GM21526 (cell line): ENCODE data around the gene FAM89B.

Experiments used
- ATAC-seq: cut with Tn5 transposase; IDR thresholded peaks from one replicate; pipeline ENCODE4 v1.9.1; 2021; ENCODE audit warnings: moderate library complexity; ENCODE audit not compliant: unreplicated experiment, low FRiP score

The FAM89B gene

DNA sequence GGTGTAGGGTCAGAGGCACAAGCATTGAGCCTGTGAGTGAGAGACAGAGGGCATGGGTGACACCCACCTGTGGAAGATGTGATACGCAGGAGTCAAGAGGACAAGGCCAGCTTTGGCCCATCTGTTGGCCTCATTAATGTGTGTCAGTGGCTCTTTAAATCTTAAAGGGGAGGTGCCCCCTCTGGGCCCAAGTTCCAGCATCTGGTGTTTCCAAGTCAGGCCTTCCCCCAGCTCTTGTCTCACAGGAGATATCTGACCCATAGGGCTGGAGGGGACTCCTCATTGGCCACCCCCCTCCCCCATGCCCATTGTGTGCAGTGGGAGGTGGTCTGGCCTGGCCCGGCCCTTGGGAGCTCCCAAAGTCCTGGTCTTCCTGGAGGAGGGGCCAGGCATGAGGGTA lies 14.3 kb downstream of the FAM89B start:
- no peak for ATAC-seq

DNA sequence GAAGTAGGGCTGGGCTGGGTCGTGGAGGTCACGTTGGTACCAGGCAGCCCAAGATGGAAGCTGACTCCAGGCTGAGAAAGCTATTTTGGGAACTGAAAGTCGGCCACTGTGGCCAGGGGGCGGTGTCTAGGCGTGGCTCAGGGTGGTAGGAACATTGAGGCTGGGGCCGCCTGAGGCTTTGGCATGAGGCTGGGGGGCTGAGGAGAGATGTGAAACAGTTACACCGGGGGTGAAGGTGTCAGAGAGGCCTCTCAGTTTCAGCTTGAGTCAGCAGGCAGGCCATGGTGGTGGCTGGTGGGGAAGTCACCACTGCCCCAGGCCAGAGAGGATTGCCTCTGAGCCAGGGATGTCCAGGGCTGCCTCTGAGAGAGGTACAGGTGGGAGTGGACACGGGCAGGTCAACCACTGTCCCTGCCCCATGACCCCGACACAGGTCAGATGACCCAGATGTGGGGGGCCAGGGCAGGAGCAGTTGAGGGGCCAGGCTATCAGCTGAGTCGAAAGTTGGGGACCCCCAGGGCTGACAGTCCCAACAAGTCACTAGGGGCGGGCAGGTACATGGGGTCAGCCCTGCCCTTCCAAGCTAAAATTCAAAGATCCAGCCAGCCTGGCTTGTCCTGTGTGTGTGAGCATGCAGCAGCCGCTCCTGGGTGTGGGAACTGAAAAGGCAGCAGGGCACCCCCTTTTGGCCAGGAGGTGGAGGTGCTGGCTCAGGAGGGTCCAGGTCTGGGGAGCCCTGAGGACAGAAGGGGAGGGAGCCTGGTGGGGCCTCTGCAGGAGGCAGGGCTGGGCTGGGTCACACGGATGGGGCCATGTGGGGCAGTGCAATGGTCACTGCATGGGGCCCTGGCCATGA lies 16.1 kb downstream of the FAM89B start:
- ATAC-seq = peak; percentile 68

DNA sequence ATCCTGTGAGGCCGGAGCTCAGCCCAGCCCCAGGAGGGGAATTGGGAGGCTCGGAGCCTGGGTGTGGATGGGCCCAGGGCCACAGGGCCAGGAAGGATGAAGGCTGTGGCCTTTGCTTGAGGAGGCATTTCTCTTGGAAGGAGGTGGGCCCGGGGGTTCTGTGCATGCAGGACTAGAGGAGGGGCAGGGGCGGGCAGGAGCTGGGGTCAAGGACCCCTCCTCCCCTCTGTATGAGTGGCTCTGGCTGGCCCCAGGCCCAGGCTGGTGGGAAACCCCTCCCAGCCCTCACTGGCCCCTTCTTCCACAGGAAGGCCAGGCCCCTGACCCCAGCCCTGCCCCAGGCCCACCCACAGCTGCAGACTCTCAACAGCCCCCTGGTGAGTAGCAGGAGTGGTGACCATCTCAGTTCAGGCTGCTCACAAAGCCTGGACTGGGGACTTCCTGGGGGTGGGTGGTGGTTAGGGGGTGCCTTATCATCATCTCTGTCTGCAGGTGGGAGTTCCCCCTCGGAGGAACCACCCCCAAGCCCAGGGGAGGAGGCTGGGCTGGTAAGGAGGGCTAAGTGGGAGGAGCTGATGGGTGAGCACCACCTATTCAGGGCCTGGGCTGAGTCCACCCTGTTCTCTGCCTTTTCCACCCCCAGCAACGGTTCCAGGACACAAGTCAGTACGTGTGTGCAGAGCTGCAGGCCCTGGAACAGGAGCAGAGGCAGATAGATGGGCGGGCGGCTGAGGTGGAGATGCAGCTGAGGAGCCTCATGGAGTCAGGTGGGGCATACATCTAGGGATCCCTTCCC lies 17.3 kb downstream of the FAM89B start:
- no peak for ATAC-seq

DNA sequence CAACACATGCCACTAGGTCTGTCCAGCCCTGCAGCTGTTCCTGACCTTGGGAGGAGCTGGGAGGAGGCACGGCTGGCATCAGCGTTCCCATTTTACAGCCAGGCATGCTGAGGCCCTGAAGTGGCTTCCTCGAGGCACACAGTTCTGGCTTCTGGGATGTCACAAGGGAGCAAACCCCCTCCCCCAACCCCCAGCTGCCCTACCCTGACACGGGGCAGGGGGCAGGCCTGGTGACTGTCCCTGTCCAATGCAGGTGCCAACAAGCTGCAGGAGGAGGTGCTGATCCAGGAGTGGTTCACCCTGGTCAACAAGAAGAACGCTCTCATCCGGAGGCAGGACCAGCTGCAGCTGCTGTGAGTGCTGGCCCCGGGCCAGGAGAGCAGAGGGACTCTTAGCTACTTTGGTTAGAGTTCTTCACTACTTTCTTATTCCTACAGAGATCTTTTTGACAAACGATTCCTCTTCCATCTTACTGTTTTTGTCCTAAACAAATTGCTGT lies 18.0 kb downstream of the FAM89B start:
- no peak for ATAC-seq

DNA sequence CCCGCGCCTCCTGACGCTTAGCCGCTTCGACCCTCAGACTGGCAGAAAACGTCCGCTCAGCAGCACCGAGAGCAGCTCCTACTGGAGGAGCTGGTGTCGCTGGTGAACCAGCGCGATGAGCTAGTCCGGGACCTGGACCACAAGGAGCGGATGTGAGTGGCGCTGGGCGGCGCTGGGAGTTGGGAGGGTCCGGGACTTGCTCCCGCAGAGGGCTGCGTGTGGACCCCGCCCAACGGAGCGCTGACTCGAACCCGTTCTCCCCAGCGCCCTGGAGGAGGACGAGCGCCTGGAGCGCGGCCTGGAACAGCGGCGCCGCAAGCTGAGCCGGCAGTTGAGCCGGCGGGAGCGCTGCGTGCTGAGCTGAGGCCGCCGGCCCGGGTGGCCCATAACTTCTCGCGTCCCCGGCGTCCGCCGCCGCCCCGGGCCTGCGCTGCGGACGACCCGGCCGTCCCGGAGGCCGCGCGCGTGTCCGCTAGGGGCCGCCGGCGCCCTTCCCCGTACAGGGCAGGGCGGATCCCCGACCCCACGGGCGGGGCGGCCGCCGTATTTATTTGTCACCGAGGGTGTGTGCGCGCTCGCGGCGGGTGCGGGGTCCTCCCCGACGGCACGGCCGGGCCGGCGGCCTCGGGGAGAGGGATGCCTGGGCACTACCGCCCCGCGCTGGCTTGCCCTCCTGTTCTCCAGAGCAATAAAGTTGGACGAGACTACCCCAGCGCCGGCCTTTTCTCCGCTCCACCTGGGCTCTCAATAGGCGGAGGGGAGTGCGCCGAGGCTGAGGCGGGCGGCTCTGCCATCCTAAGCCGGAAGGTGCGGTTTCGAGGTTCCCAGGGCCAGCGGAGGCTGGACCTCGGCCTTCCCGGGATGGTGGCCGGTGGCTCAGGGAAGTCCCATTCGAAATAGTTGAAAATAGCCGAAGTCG lies 19.9 kb downstream of the FAM89B start:
- no peak for ATAC-seq

DNA sequence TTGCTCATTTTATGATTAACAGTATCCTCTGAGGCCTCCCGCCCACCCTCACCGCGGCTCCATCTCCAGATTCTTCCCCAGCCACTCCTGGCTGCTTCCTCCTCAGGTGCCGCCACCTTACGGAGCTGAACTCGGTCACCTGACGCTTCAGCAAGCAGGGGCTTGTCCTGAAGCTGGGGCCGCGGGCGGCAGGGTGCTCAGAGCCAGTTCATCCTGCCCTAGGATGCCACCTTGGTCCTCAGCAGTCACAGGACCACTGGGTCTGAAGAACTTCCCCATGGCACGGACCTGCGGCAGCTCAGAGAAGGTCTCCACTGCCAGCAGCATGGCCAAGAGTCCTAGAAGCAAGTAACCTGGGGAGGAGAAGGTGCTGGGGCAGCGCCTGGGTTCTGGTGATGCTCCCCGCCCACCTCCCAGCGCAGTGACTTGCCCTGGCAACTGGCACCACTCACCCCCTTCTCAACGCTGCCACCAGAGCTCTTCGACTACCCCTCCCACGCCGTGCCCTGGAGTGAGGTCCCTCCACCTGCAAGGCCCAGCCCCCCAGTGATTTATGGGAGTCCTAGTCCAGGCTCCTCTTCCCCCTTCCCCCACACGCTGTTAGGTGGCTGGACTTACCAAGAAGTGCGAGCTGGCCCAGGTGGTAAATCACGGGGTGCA lies 20.6 kb downstream of the FAM89B start:
- no peak for ATAC-seq

DNA sequence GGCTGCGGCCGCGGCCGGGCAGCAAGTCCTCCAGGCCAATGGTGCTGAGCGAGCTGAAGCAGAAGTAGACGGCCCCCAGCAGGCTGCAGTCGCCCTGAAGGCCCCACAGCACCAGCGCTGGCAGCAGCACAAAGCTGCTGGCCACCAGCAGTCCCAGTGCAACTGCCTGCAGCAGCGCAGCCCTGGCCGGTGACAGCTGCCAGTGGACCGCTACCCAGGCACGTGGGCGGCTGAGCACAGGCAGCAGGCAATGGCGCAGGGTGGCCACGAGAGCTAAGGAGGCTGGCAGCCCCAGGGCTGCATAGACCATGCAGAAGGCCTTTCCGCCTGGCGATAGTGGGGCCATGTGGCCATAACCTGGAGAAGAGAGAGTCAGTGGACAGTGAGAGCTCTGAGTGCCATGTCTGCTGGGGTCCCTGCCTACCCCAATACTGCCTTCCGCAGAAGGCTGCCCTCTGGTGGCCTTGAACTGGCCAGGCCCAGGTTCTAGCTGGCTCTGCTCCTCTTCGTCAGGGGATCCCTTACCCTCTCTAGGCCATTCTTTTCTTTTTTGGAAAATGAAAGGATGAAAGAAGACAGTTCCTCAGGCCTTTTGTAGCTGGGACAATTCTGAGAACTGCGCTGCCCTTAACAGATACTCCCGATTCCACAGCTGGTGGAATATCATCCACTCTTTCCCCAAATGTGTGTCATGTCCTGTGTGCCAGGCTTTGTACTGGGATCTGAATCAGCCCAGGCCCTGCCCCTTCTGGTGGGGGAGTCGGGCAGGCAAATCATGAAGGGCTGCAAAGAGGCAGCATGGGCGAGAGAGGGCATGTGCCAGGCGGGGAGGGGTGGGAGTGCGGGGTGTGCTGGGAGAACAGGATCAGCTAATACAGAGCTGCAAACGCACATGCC lies 21.4 kb downstream of the FAM89B start:
- no peak for ATAC-seq

DNA sequence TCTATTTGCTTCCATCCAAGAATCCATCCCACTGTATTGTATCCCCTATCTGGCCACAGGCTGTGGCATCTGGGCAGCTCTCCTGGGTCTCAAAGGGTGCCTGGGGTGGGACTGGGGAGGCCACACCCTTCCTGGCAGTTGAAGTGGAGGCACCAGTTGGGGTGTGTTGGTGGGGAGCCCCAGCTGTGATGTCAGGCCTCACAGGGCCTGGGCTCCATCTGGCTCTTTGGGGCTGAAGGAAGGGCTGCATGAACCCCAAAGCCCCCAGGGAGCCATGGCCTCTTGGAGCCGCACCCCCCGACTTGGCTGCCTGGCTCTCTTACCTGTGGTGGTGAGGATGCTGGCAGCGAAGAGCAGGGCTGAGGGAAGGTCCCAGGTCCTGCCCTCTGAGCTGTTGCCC lies 22.8 kb downstream of the FAM89B start:
- no peak for ATAC-seq

DNA sequence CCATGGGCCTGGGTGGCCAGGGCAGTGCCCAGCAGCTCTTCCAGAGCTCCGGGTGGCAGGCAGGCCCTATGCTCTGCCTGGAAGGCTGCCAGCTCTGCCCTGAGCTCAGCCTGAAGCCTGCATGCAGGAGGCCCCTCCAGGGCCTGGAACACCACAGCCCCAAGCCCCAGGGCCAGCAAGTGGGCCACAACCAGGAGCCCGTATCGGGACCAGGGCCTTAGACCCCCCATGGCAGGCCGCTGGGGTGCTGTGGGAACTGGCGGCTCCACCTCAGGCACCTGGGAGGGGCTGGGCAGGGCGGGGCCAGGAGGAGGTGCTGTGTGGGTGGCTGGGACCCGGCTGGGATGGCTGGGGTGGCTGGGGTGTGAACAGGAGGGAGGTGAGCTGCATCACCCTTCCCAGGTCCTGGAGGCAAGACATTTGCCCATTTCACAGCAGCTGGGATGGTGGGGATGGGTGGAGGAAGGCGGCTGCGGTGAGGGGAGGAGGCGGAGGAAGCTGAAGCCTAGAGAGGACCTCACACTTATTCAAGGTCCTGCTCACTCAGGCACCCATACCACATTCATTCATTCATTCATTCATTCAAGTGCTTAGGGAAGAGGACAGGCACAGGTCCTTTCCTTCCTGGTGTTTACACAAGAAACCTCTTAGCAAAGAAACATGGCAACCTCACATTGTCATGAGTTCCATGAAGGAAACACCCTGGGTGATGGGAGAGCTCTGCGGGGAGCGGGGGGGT lies 23.4 kb downstream of the FAM89B start, which contains the start of gene KCNK7:
Gene KCNK7 (minus strand): TSS at position 258 of the 739 bp plus-strand sequence. CDS start 28 bp downstream, at position 230.
- no peak for ATAC-seq

DNA sequence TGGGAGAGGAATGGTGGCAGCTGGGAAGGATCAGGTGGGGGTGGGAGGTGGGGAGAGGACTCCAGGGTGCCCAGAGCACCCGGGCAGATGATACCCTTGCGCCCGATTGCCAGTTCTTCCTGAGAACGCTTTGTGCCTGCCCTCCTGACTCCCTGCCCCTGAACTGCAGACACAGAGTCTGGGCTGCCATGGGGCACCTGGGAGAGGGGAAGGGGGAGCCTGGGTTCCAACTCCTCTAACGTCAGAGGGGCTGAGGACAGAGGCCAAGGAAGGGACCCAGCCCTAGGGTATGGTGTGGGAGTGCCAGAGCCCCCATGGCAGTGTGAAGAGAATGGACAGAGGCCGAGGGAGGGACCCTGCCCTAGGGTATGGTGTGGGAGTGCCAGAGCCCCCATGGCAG lies 24.2 kb downstream of the FAM89B start:
- no peak for ATAC-seq

DNA sequence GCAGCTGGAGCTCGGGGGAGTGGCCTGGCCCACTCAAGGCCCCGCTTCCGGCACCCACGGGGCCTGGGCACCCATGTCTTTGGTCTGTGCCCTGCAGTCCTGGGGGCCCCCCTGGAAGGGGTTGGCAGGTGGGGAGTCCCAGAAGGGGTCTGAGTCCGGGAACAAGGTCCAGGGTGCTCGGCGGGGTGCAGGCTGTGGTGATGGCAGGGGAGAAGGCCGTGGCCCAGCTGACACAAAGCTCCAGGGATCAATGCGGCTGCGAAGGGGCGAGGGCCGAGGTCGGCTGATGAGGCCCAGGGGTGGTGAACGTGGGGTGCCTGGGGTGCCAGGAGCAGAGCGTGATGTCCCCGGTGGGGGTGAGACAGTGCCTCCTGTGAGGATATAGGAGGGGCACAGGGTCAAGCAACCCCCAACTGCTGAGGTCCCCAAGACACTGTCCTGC lies 25.9 kb downstream of the FAM89B start:
- ATAC-seq = no peak

DNA sequence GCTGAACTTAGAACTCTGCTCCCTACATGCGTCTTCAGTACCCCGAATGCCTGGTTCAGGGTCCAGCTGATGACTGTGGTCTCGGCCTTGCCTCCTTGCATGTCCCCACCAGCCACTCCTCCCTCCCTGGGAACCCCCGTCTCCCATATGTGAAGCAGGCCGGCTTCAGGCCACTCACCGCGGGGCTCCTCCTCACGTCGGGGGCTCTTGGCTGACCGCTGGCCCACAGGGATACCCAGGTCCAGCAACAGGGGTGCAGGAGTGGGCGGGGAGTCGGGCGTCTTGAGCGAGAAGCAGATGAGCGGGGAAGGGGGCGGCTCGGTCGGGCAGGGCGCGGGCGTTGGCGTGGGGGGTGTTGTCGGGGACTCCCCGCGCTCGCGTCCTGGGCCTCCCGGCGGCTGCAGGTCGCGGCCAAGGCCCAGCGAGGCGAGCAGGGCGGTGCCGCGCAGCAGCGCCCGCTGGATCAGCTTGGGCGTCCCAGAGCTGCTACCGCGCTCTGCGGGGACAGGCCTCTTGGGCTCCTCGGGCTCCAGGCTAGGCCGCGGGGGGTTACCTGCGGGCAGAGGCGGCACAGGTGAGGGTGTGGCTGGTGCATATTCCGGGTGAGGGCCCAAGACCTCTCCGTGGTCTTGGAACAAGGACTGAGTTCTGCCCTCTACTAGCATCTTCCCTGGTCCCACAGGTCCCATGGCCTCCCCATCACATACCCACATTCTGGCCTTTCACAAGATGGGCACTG lies 27.0 kb downstream of the FAM89B start:
- ATAC-seq = no peak

DNA sequence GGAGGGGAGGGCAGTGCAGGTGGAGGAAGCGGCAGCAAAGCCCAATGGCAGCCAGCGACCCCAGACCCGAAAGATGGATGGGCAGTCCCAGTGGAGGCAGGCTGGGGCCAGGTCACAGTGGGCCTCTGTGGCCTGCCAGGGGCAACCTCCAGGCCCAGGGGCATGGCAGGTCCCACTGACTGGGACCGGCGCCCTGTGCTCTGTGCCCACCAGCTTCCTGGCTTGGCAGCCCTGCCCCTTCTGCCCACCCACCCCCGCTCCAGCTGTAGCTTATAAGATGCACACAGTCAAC lies 27.6 kb downstream of the FAM89B start:
- no peak for ATAC-seq

DNA sequence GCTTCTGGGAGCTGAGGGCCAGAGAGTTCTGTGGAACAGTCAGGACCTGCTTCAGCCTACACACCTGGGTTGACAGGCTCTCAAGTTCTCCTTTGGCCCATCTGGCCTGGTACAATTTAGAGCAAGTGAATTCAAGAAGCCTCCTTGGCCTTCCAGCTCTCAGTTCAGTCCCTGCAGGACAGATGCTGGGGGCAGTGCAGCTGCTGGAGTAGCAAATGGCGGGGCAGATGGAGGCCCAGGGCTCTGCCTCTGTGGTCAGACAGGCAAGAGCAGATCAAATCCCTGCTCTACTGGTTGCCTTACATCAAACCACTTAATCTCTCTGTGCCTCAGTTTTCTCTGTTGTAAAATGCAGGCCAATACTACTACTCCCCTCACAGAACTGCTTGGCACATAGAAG lies 31.9 kb downstream of the FAM89B start:
- no peak for ATAC-seq

DNA sequence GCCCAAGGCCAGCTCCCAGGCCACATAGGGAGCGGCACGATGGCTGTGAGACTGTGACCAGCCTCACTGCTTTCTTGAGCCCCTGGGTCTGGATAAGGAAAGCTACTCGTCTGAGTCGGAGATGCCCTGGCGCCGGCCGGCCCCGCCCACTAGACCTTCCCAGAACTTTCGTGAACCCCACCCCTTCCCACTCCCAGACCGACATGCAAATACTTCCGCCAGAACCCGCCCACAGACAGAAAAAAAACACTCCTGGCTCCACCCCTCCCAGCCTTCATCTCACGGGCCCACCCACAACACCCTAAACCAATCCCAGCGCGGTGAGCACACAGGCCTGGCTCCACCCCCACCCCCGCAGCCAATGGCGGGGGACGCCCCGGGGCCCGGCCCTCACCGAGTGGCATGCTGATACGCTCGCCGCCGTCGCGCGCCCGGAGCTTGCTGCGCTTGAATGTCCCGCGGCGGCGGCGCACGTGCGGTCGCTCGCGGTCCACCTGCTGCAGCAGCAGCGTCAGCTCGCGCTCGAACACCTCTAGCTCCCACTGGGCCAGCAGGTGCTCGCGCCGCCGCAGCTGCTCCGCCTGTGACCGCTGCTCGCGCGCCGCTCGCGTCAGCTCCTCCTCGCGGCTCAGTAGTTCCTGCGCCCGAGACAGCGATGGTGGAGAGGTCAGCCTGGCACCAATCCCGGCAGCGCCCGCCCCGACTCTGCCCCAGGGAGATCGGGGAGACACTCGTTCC lies 34.7 kb downstream of the FAM89B start:
- ATAC-seq = no peak

DNA sequence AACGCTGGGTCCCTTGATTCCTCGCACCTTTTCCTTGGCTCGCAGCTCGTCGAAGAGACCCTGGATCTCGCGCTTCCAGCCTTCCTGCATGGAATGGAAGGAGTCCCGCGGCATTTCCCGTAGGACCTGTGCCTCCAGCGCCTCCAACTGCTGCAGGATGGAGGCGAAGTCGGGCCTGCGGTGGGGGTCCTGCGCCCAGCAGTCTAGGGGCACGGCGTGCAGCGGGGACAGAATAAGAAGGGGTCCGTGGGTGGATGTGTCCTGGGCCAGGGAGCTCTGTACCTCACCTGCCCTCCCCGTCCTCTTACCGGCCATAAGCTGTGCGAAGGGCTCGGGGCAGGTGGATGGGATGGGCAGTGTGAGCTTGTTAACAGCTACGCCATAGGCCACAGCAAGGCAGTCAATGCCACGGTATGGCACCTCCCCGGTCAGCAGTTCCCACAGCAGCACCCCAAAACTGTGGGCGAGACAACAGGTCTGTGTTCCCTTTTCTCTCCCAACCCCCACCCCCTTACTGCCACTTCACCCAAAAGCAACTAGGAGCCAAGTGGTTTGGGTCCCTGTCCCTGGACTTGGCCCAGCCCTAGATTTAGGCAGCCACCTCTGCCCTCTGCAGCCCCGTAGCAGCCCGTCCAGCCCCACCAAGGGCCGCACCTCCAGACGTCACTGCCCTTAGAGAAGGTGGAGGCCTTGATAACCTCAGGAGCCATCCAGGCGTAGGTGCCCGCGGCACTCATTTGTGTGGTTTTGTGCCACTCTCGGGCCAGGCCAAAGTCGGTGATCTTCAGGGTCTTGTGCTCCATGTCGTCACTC lies 35.5 kb downstream of the FAM89B start:
- ATAC-seq = no peak
